ENCODE results near the gene SGSH.

The SGSH gene

DNA sequence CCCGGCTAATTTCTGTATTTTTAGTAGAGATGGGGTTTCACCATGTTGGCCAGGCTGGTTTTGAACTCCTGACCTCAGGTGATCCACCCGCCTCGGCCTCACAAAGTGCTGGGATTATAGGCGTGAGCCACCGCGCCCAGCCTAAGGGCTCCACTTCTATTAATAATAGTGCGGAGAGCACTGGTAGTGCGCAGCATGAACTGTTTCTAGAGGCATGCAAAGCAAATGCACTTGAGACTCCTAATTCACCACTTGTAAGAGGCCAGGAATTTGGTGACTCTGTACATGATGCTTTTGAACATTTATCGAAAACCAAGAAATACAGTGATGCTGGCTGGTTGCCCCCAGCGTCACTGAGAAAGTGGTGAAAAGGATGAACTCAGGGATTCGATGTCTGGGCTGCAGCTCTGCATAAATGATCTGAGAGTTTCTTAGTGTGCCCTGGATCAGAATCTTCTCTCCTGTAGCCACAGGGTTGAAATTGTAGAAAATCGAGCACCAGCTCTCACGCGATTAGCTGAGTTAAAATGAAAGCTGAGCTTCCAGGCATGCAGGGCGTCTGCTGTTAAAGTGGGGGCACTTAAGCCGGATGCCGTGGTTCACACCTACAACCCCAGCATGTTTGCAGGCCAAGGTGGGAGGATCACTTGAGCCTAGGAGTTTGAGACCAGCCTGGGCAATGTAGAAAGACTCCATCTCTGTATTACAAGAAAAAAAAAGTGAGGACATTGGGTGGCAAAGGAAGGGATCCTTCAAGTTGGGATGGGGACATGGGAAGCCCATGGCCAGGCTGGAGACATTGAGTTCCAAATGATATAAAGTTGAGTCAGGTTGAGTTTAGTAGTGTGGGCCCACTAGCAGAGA is 45.3 kb upstream of the SGSH start:
- Histone ChIP-seq H3K9me3 (ENCODE audit: control insufficient read depth, low read length) (no peaks in the 10 kb centered on the region), H2BK120ac (ENCODE audit: low read depth, low read length) (no peak overlapping the region)

GRCh38 chr17:80264205-80265075 is 44.3 kb upstream of the SGSH start:
- H4K91ac ChIP-seq (ENCODE audit: low read length): peak overlapping the region; percentile 37
- 95% methylated on average over 17 of the region's 19 CpGs for WGBS
- no peak overlapping the region for H2BK15ac ChIP-seq (ENCODE audit: low read depth, poor library complexity, severe bottlenecking)
- H3K9ac ChIP-seq (ENCODE audit: low read length): peak overlapping the region; percentile 95
- no peak overlapping the region for H3K27ac ChIP-seq (ENCODE audit: low read length, poor library complexity, severe bottlenecking)
- no peak overlapping the region for H2AFZ ChIP-seq (ENCODE audit: low read depth, low read length)
- H3K9me3 ChIP-seq (ENCODE audit: control insufficient read depth, low read length): no peaks in the 10 kb centered on the region
- no peak overlapping the region for H2BK120ac ChIP-seq (ENCODE audit: low read depth, low read length)
- H2BK12ac ChIP-seq (ENCODE audit: low read length in 2 of 2): no peak overlapping the region
- no peak for DNase-seq
- H3K4me1 ChIP-seq (ENCODE audit: control insufficient read depth, insufficient read depth, low read depth, low read length): peaks cover 35% of the 10 kb centered on the region
- no peak overlapping the region for H3K4ac ChIP-seq (ENCODE audit: low read depth in 1 of 2, low read length in 2 of 2)
- no peak overlapping the region for H3K14ac ChIP-seq (ENCODE audit: low read length in 2 of 2)
- peak overlapping the region in 1 of 2 experiments; percentile 88 for H3K4me3 ChIP-seq (ENCODE audit: insufficient read depth in 1 of 2, low read depth in 1 of 2, low read length in 2 of 2)
- no peak overlapping the region for H2BK5ac ChIP-seq (ENCODE audit: low read depth, low read length, poor library complexity, severe bottlenecking)
- peaks cover 21 to 45% of the 10 kb centered on the region in 2 experiments for H3K36me3 ChIP-seq (ENCODE audit: control insufficient read depth in 1 of 2, insufficient read depth in 2 of 2, low read depth in 1 of 2, low read length in 2 of 2)
- no peak overlapping the region for H4K8ac ChIP-seq (ENCODE audit: low read length)
- H3K27me3 ChIP-seq (ENCODE audit: control insufficient read depth in 1 of 2, insufficient read depth in 1 of 2, low read length in 2 of 2): no peaks in the 10 kb centered on the region
- peaks cover 28% of the 10 kb centered on the region for H3K79me1 ChIP-seq (replicated peaks; ENCODE audit: low read length, poor library complexity, severe bottlenecking)
- H3K23ac ChIP-seq (ENCODE audit: low read length in 2 of 2): no peak overlapping the region
- H3K4me2 ChIP-seq (ENCODE audit: low read length, poor library complexity, severe bottlenecking): no peak overlapping the region
- no peak overlapping the region for H3K18ac ChIP-seq (ENCODE audit: low read depth in 1 of 2, low read length in 2 of 2)
- H2AK5ac ChIP-seq (ENCODE audit: low read length, severe bottlenecking): peak overlapping the region; percentile 7

More for the DNA sequence above, 45.3 kb upstream of the SGSH start:
- H3K4me2 ChIP-seq (ENCODE audit: low read length, poor library complexity, severe bottlenecking): no peak overlapping the region
- no peak overlapping the region for H4K91ac ChIP-seq (ENCODE audit: low read length)
- H3K4me1 ChIP-seq (ENCODE audit: control insufficient read depth, insufficient read depth, low read depth, low read length): peaks cover 29% of the 10 kb centered on the region
- no peak overlapping the region for H2BK15ac ChIP-seq (ENCODE audit: low read depth, poor library complexity, severe bottlenecking)
- H2AFZ ChIP-seq (ENCODE audit: low read depth, low read length): no peak overlapping the region
- no peak overlapping the region for H4K8ac ChIP-seq (ENCODE audit: low read length)
- H3K4ac ChIP-seq (ENCODE audit: low read depth in 1 of 2, low read length in 2 of 2): no peak overlapping the region
- no peak overlapping the region for H3K18ac ChIP-seq (ENCODE audit: low read depth in 1 of 2, low read length in 2 of 2)
- no peak overlapping the region for H3K4me3 ChIP-seq (ENCODE audit: insufficient read depth in 1 of 2, low read depth in 1 of 2, low read length in 2 of 2)
- H3K36me3 ChIP-seq (ENCODE audit: control insufficient read depth in 1 of 2, insufficient read depth in 2 of 2, low read depth in 1 of 2, low read length in 2 of 2): peaks cover 26 to 54% of the 10 kb centered on the region in 2 experiments
- peaks cover 30% of the 10 kb centered on the region for H3K79me1 ChIP-seq (replicated peaks; ENCODE audit: low read length, poor library complexity, severe bottlenecking)
- 97% methylated on average over 17 of the region's 17 CpGs for WGBS
- H2AK5ac ChIP-seq (ENCODE audit: low read length, severe bottlenecking): no peak overlapping the region
- DNase-seq: no peak
- H3K27me3 ChIP-seq (ENCODE audit: control insufficient read depth in 1 of 2, insufficient read depth in 1 of 2, low read length in 2 of 2): no peaks in the 10 kb centered on the region
- H3K9ac ChIP-seq (ENCODE audit: low read length): no peak overlapping the region
- H3K23ac ChIP-seq (ENCODE audit: low read length in 2 of 2): no peak overlapping the region
- H3K14ac ChIP-seq (ENCODE audit: low read length in 2 of 2): no peak overlapping the region
- H2BK5ac ChIP-seq (ENCODE audit: low read depth, low read length, poor library complexity, severe bottlenecking): no peak overlapping the region
- H2BK12ac ChIP-seq (ENCODE audit: low read length in 2 of 2): no peak overlapping the region
- H3K27ac ChIP-seq (ENCODE audit: low read length, poor library complexity, severe bottlenecking): no peak overlapping the region

DNA sequence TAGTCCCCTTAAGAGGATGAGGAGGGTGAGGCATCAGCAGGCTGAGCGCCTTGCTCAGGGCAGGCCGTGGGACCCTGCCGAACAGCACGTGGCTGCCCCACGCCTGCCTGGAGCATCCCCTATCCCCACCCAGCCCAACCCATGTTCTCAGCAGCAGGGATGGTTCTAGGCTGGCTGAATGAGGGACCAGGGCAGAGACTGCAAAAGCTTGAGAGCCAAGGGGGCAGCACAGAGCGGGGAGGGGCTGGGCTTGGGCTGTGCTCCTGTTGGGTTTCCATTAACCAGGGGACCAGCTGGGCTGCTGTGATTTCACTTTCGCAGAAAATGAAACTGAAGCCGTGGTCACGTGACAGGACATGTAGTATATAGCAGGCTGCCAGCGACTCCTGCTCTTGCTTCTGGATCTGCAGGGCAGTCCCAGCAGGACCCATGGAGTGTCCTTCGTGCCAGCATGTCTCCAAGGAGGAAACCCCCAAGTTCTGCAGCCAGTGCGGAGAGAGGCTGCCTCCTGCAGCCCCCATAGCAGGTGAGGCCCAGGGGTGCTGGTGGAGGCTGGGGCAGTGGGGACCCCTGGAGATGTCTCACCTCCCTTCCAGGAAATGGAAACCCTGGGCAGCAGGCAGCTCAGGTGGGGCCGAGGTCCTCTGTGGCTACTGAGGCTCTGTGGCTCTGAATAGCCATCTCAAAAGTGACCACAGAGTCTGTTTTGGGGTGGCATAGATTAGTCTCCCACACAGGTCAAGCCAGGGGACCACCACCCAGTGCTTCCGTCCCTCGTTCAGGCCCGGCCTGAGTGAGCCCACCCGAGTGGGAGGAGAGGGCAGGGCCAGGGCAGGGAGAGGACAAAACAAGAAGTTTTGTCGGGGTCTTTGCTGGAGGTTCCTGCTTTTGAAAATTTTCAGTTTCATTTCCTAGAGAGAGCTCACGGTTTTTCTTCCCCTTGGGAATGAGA is 43.4 kb upstream of the SGSH start:
- Histone ChIP-seq H3K4me3 (ENCODE audit: insufficient read depth in 1 of 2, low read depth in 1 of 2, low read length in 2 of 2) (peak overlapping the region in 1 of 2 experiments; percentile 88), H3K14ac (ENCODE audit: low read length in 2 of 2) (peak overlapping the region in 1 of 2 experiments; percentile 13), H2BK5ac (ENCODE audit: low read depth, low read length, poor library complexity, severe bottlenecking) (peak overlapping the region; percentile 37), H2BK120ac (ENCODE audit: low read depth, low read length) (peak overlapping the region; percentile 68), H3K36me3 (ENCODE audit: control insufficient read depth in 1 of 2, insufficient read depth in 2 of 2, low read depth in 1 of 2, low read length in 2 of 2) (peaks cover 17 to 36% of the 10 kb centered on the region in 2 experiments), H3K18ac (ENCODE audit: low read depth in 1 of 2, low read length in 2 of 2) (peak overlapping the region; percentile 10 to 58), H3K79me1 (replicated peaks; ENCODE audit: low read length, poor library complexity, severe bottlenecking) (peaks cover 24% of the 10 kb centered on the region), H3K27ac (ENCODE audit: low read length, poor library complexity, severe bottlenecking) (peak overlapping the region; percentile 60), H2BK15ac (ENCODE audit: low read depth, poor library complexity, severe bottlenecking) (peak overlapping the region; percentile 21), H3K27me3 (ENCODE audit: control insufficient read depth in 1 of 2, insufficient read depth in 1 of 2, low read length in 2 of 2) (no peaks in the 10 kb centered on the region), H3K23ac (ENCODE audit: low read length in 2 of 2) (no peak overlapping the region), H4K91ac (ENCODE audit: low read length) (peak overlapping the region; percentile 52), H3K4me2 (ENCODE audit: low read length, poor library complexity, severe bottlenecking) (peak overlapping the region; percentile 41), H2AK5ac (ENCODE audit: low read length, severe bottlenecking) (peak overlapping the region; percentile 79), H3K4ac (ENCODE audit: low read depth in 1 of 2, low read length in 2 of 2) (peak overlapping the region; percentile 40 to 41), H3K4me1 (ENCODE audit: control insufficient read depth, insufficient read depth, low read depth, low read length) (peaks cover 36% of the 10 kb centered on the region), H3K9ac (ENCODE audit: low read length) (peak overlapping the region; percentile 95), H3K9me3 (ENCODE audit: control insufficient read depth, low read length) (no peaks in the 10 kb centered on the region), H2BK12ac (ENCODE audit: low read length in 2 of 2) (peak overlapping the region in 1 of 2 experiments; percentile 45), H4K8ac (ENCODE audit: low read length) (peak overlapping the region; percentile 83), H2AFZ (ENCODE audit: low read depth, low read length) (no peak overlapping the region)
- DNase-seq: peak; percentile 88
- WGBS: 89% methylated on average over 15 of the region's 19 CpGs

All from mesenchymal stem cell (in vitro differentiated cells and primary cell).